Endothelial cell of umbilical vein (primary cell): ENCODE results near the gene DCTD. TPM values are rescaled to one million over a fixed set of nuclear protein-coding genes. Genes with fewer than 3 reads are reported as not detected.

ENCODE experiments used
- BruUV-seq: library from RNA; stranded (reverse); fragments of 400-500 nt; replicated peaks from 2 replicates; lab custom pipeline; 2021; lab: Mats Ljungman, UMichigan
- CTCF ChIA-PET: fragments of 300-600, 350-600 bp; sonication (Branson Sonifier 250); formaldehyde crosslinking; loops from one replicate; lab custom pipeline; 2021; ENCODE audit warnings: antibody characterized with exemption, inconsistent platforms; lab: Charles Lee
- POLR2A ChIA-PET: fragments of 300-600, 350-600 bp; sonication (Branson Sonifier 250); formaldehyde crosslinking; loops from one replicate; lab custom pipeline; 2021; ENCODE audit warnings: antibody characterized with exemption, inconsistent platforms; lab: Charles Lee
- DNase-seq: peaks from one replicate; pipeline ENCODE4 v3.0.0-alpha.2; 2011; ENCODE audit warnings: low read depth, low spot score
- FAIRE-seq: peaks from 2 replicates; lab custom pipeline; 2011; peaks lifted over from hg19 to GRCh38; lab: Jason Lieb, UNC
- H2AFZ ChIP-seq: 2 replicates; pipeline ENCODE4 v1.6.0; 2012; ENCODE audit warnings: low read depth, low read length, control low read depth, inconsistent platforms
- H3K27ac ChIP-seq: 2 replicates; pipeline ENCODE4 v1.5.1; 2011; ENCODE audit warnings: low read depth, mild to moderate bottlenecking, control low read depth, low read length, moderate library complexity; ENCODE audit not compliant: insufficient read depth
- H3K27me3 ChIP-seq, 2 experiments: 2 replicates each; pipeline versions ENCODE4 v1.6.0 to v1.6.1; 2011; ENCODE audit warnings: low read length in 2 of 2, mixed read lengths in 1 of 2; ENCODE audit not compliant: control insufficient read depth in 2 of 2, insufficient read depth in 2 of 2
- H3K36me3 ChIP-seq, 2 experiments: 2 replicates in 1 of 2; 3 replicates in 1 of 2; pipeline ENCODE4 v1.5.1; 2011; ENCODE audit warnings: low read length in 2 of 2, mild to moderate bottlenecking in 1 of 2, moderate library complexity in 1 of 2; ENCODE audit not compliant: control insufficient read depth in 2 of 2, insufficient read depth in 2 of 2; ENCODE audit errors: extremely low read depth in 1 of 2
- H3K4me1 ChIP-seq: 3 replicates; pipeline ENCODE4 v1.5.1; 2011; ENCODE audit warnings: mild to moderate bottlenecking, low read length; ENCODE audit not compliant: control insufficient read depth, insufficient read depth; ENCODE audit errors: extremely low read depth
- H3K4me2 ChIP-seq: 2 replicates; pipeline ENCODE4 v1.6.1; 2011; ENCODE audit warnings: low read length, control low read depth, mixed read lengths; ENCODE audit not compliant: insufficient read depth
- H3K4me3 ChIP-seq, 3 experiments: fragments of 200-600 bp in 1 of 3; sonication (generic), shearing (Covaris generic) in 1 of 3; replicated peaks in 1 of 3; 2 replicates each; pipeline ENCODE4 v1.5.1; 2011 to 2016; ENCODE audit warnings: control low read depth in 3 of 3, low read length in 3 of 3, mild to moderate bottlenecking in 2 of 3, inconsistent platforms in 1 of 3, low read depth in 1 of 3, moderate library complexity in 1 of 3; ENCODE audit not compliant: insufficient read depth in 1 of 3
- H3K79me2 ChIP-seq: 2 replicates; pipeline ENCODE4 v1.6.0; 2012; ENCODE audit warnings: low read length, inconsistent platforms; ENCODE audit not compliant: control insufficient read depth, insufficient read depth
- H3K9ac ChIP-seq: replicated peaks from 2 replicates; pipeline ENCODE3; 2011; ENCODE audit warnings: low read length, control low read depth; ENCODE audit not compliant: insufficient read depth; ENCODE audit errors: extremely low read depth
- H3K9me1 ChIP-seq: replicated peaks from 3 replicates; pipeline ENCODE4 v1.6.0; 2011; ENCODE audit warnings: mild to moderate bottlenecking, low read length; ENCODE audit not compliant: control insufficient read depth, insufficient read depth; ENCODE audit errors: extremely low read depth
- H3K9me3 ChIP-seq: replicated peaks from 2 replicates; pipeline ENCODE4 v1.5.1; 2012; ENCODE audit warnings: low read length, inconsistent platforms; ENCODE audit not compliant: control insufficient read depth, insufficient read depth
- H4K20me1 ChIP-seq: replicated peaks from 2 replicates; pipeline ENCODE3; 2011; ENCODE audit warnings: mild to moderate bottlenecking, low read length; ENCODE audit not compliant: control insufficient read depth, insufficient read depth; ENCODE audit errors: extremely low read depth
- CTCF ChIP-seq, 2 donors: IDR thresholded peaks; 1 replicate in 1 of 2; 2 replicates in 1 of 2; pipeline ENCODE4 v1.5.1; 2011; ENCODE audit warnings: low read length in 2 of 2, mild to moderate bottlenecking in 2 of 2, moderate library complexity in 2 of 2, control low read depth in 1 of 2, inconsistent platforms in 1 of 2, low read depth in 1 of 2; ENCODE audit not compliant: insufficient read depth in 1 of 2; ENCODE audit errors: extremely low read depth in 1 of 2
- EZH2 ChIP-seq: IDR thresholded peaks from 2 replicates; pipeline ENCODE4 v1.6.1; 2012; ENCODE audit warnings: borderline replicate concordance, low read depth, mild to moderate bottlenecking, moderate library complexity, low read length, inconsistent platforms; ENCODE audit not compliant: severe bottlenecking
- FOS ChIP-seq: IDR thresholded peaks from 2 replicates; pipeline ENCODE4 v1.6.1; 2011; ENCODE audit warnings: mild to moderate bottlenecking, low read length, moderate library complexity, borderline replicate concordance; ENCODE audit not compliant: insufficient read depth
- GATA2 ChIP-seq: IDR thresholded peaks from 2 replicates; pipeline ENCODE4 v1.7.0; 2011; ENCODE audit warnings: low read depth, mild to moderate bottlenecking, moderate library complexity, mixed read lengths, low read length; ENCODE audit not compliant: insufficient read length, insufficient read depth
- JUN ChIP-seq: IDR thresholded peaks from 2 replicates; pipeline ENCODE4 v1.6.1; 2011; ENCODE audit warnings: borderline replicate concordance, low read depth; ENCODE audit not compliant: insufficient read length, insufficient read depth
- MAX ChIP-seq: IDR thresholded peaks from 2 replicates; pipeline ENCODE4 v1.6.1; 2011; ENCODE audit not compliant: insufficient read depth, insufficient read length
- MYC ChIP-seq: IDR thresholded peaks from one replicate; pipeline ENCODE4 v1.6.1; 2011; ENCODE audit warnings: mild to moderate bottlenecking, low read depth, low read length
- POLR2A ChIP-seq: IDR thresholded peaks from 2 replicates; pipeline ENCODE4 v1.6.1; 2012; ENCODE audit warnings: low read depth, mild to moderate bottlenecking, control low read depth, low read length
- POLR2AphosphoS5 ChIP-seq: IDR thresholded peaks from 2 replicates; pipeline ENCODE4 v1.6.1; 2012; ENCODE audit warnings: low read depth, mild to moderate bottlenecking, control low read depth, low read length, moderate library complexity; ENCODE audit not compliant: insufficient read depth
- dilution Hi-C: fragments of 300-500 bp; cut with MboI; formaldehyde crosslinking; loops from one replicate; pipeline ENCODE4 v1.15.0; 2019; ENCODE audit warnings: low sequenced_read_pairs; ENCODE audit not compliant: extremely low pct_ligation_motif_present
- intact Hi-C: fragments of 100-400 bp; cut with micrococcal nuclease; formaldehyde crosslinking; loops from one replicate; pipeline ENCODE4 v1.10.0; 2022
- polyA plus RNA-seq, 4 experiments: library from polyadenylated mRNA; depleted of rRNA in 3 of 4; stranded (reverse) in 3 of 4; unstranded in 1 of 4; fragments of >200 nt; gene quantifications; 2 replicates each; pipeline versions ENCODE4 v1.2.1 to v1.2.3, GENCODE V29; 2011 to 2012; ENCODE audit warnings: missing spikeins in 1 of 4
- total RNA-seq: library from RNA; stranded (reverse); gene quantifications from 2 replicates; pipeline ENCODE4 v1.2.3, GENCODE V29; 2021

The DCTD gene
- total and polyA plus RNA-seq, 2 donors (not counting 3 experiments of a cell fraction or from before 2014, with no cell fraction given): 105 to 111 TPM

- no peaks in the 10 kb centered on the region for H4K20me1 ChIP-seq
- DNase-seq (no peak), FAIRE-seq (no peak)
- no peak overlapping the region for H3K9ac ChIP-seq
- no peak overlapping the region for H3K4me3 ChIP-seq
- no TSS peak for BruUV-seq
- intact Hi-C loops (no loop called here), dilution Hi-C loops (no loop called here)
- no peaks in the 10 kb centered on the region for H3K79me2 ChIP-seq
- ChIA-PET POLR2A (no interaction called here), CTCF (no interaction called here)
- H3K4me2 ChIP-seq: no peak overlapping the region
- H3K9me1 ChIP-seq: no peaks in the 10 kb centered on the region
- H2AFZ ChIP-seq: no peak overlapping the region
- no peaks in the 10 kb centered on the region for H3K36me3 ChIP-seq
- no peaks in the 10 kb centered on the region for H3K9me3 ChIP-seq
- H3K4me1 ChIP-seq: no peaks in the 10 kb centered on the region
- no peak overlapping the region for H3K27ac ChIP-seq
- H3K27me3 ChIP-seq: no peaks in the 10 kb centered on the region
- TF ChIP-seq MYC (no peak), FOS (no peak), CTCF (IDR thresholded peaks at IDR 0.05; ENCODE audit: extremely low read depth in 1 of 2, insufficient read depth in 1 of 2, low read depth in 1 of 2, low read length in 2 of 2) (no peak), GATA2 (no peak), EZH2 (no peak), MAX (no peak), POLR2A (no peak), POLR2AphosphoS5 (no peak), JUN (no peak)
These were observed 44.3 kb downstream of the DCTD start for GRCh38 chr4:182872886-182873285.
